ENCODE data around the gene WBP4. TPM values are rescaled to one million over a fixed set of nuclear protein-coding genes. Genes with fewer than 3 reads are reported as not detected.

The WBP4 gene
- total and polyA plus RNA-seq, 2 of the 13 experiments (the other 11 are each of a cell fraction or from before 2014, with no cell fraction given): 6.7 to 11.7 TPM

GRCh38 chr13:41132512-41133152, 71.3 kb downstream of the WBP4 start, which contains the start of gene KBTBD6 (continued):
- TF ChIP-seq POLR2G (IDR thresholded peaks at IDR 0.05; ENCODE audit: low read depth, low read length) (peak; percentile 93), ZNF780A (CRISPR knock-in tag; IDR thresholded peaks at IDR 0.05) (no peak), ZFP37 (CRISPR knock-in tag; IDR thresholded peaks at IDR 0.05; ENCODE audit: borderline replicate concordance) (no peak), BCL6 (CRISPR knock-in tag; IDR thresholded peaks at IDR 0.05) (peak; percentile 46), ATM (IDR thresholded peaks at IDR 0.05; ENCODE audit: borderline replicate concordance) (no peak), GLI4 (CRISPR knock-in tag; IDR thresholded peaks at IDR 0.05; ENCODE audit: borderline replicate concordance) (no peak; the same call in 1 of the 2 replicates), TOPORS (CRISPR knock-in tag; IDR thresholded peaks at IDR 0.05) (no peak), REXO4 (CRISPR knock-in tag; IDR thresholded peaks at IDR 0.05; ENCODE audit: borderline replicate concordance) (no peak), ZNF274 (CRISPR knock-in tag; IDR thresholded peaks at IDR 0.05) (peak; percentile 62; the same call in 1 of the 2 replicates), HOXA9 (CRISPR knock-in tag; IDR thresholded peaks at IDR 0.05; ENCODE audit: borderline replicate concordance) (no peak), TFDP1 (CRISPR knock-in tag; IDR thresholded peaks at IDR 0.05; ENCODE audit: borderline replicate concordance) (peak; percentile 97), ZBTB43 (CRISPR knock-in tag; conservative IDR thresholded peaks at IDR 0.05) (no peak), TEF (CRISPR knock-in tag; IDR thresholded peaks at IDR 0.05) (no peak), CBX2 (IDR thresholded peaks at IDR 0.05; ENCODE audit: low read depth, low read length) (no peak; the same call in 1 of the 2 replicates), CBX2 (CRISPR knock-in tag; IDR thresholded peaks at IDR 0.05; ENCODE audit: low read depth) (no peak), RNF219 (CRISPR knock-in tag; IDR thresholded peaks at IDR 0.05) (no peak), RARG (CRISPR knock-in tag; IDR thresholded peaks at IDR 0.05; ENCODE audit: low read depth) (no peak), ZNF570 (CRISPR knock-in tag; IDR thresholded peaks at IDR 0.05; ENCODE audit: borderline replicate concordance) (no peak), SRSF1 (optimal IDR thresholded peaks at IDR 0.05; ENCODE audit: low read depth, low read length) (peak; percentile 64), ERF (CRISPR knock-in tag; IDR thresholded peaks at IDR 0.05) (no peak; the same call in 1 of the 2 replicates)
- TF ChIP-seq, protein P1, sequence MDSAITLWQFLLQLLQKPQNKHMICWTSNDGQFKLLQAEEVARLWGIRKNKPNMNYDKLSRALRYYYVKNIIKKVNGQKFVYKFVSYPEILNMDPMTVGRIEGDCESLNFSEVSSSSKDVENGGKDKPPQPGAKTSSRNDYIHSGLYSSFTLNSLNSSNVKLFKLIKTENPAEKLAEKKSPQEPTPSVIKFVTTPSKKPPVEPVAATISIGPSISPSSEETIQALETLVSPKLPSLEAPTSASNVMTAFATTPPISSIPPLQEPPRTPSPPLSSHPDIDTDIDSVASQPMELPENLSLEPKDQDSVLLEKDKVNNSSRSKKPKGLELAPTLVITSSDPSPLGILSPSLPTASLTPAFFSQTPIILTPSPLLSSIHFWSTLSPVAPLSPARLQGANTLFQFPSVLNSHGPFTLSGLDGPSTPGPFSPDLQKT (CRISPR knock-in tag; IDR thresholded peaks at IDR 0.05; ENCODE audit: borderline replicate concordance): peak; percentile 54; the same call in 1 of the 2 replicates
- TF ChIP-seq, protein P2, sequence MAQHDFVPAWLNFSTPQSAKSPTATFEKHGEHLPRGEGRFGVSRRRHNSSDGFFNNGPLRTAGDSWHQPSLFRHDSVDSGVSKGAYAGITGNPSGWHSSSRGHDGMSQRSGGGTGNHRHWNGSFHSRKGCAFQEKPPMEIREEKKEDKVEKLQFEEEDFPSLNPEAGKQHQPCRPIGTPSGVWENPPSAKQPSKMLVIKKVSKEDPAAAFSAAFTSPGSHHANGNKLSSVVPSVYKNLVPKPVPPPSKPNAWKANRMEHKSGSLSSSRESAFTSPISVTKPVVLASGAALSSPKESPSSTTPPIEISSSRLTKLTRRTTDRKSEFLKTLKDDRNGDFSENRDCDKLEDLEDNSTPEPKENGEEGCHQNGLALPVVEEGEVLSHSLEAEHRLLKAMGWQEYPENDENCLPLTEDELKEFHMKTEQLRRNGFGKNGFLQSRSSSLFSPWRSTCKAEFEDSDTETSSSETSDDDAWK (CRISPR knock-in tag; IDR thresholded peaks at IDR 0.05): no peak

Measured in HepG2 (cell line).